Skin epidermis (tissue), 12 donors: ENCODE results near the gene KAZN.

ENCODE experiments used
- H3K27ac ChIP-seq, 21 experiments: fragments of 200-600 bp; sonication (generic) in 11 of 21; one replicate each; pipeline ENCODE4 v1.5.0; 2020; ENCODE audit warnings: mild to moderate bottlenecking in 3 of 21, inconsistent platforms in 2 of 21, moderate library complexity in 2 of 21
- H3K4me3 ChIP-seq, 7 experiments: fragments of 200-600 bp; sonication (generic) in 2 of 7; one replicate each; pipeline ENCODE4 v1.5.0; 2020; ENCODE audit warnings: inconsistent platforms in 2 of 7, mild to moderate bottlenecking in 2 of 7, moderate library complexity in 1 of 7

The KAZN gene

GRCh38 chr1:14733048-14733778, 134.7 kb downstream of the KAZN start:
- peak overlapping the region in 20 of 21 experiments; percentile 26 to 85 (median 60) for H3K27ac ChIP-seq
- peak overlapping the region in 1 of 7 experiments; percentile 3 for H3K4me3 ChIP-seq

- H3K27ac ChIP-seq, result peak overlapping the region in 20 of 21 experiments; percentile 26 to 85 (median 60)
- no peak overlapping the region for H3K4me3 ChIP-seq
Observed at GRCh38 chr1:14733779-14734140, 135.3 kb downstream of the KAZN start.

GRCh38 chr1:14735841-14736240, 137.4 kb downstream of the KAZN start:
- no peak overlapping the region for H3K27ac ChIP-seq
- no peak overlapping the region for H3K4me3 ChIP-seq

DNA sequence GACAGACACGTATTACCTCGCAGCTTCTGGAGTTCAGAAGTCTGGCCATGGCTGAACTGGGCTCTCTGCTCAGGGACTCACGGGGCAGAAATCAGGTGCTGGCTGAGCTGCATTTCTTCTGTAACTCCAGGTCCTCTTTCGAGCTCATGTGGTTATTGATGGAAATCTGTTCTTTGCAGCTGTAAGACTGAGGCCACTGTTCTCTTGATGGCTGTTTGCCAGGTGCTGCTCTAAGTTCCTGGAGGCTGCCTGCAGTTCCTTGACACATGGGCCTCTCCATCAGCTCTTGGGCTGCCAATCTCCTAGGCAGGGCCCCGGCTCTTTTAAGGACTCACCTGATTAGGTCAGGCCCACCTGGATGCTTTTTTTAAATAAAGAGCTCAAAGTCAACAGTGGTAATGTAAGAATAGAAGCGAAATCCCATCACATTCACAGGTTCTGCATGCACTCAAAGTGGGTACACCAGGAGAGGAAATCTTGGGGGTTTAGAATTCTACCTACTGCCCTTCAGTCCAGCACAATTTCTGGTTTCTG, 139.1 kb downstream of the KAZN start:
- Histone ChIP-seq H3K27ac (peak overlapping the region in 1 of 21 experiments; percentile 14), H3K4me3 (no peak overlapping the region)

GRCh38 chr1:14738235-14738634, 139.8 kb downstream of the KAZN start:
- H3K27ac ChIP-seq, result peak overlapping the region in 1 of 21 experiments; percentile 8
- H3K4me3 ChIP-seq, result no peak overlapping the region

DNA sequence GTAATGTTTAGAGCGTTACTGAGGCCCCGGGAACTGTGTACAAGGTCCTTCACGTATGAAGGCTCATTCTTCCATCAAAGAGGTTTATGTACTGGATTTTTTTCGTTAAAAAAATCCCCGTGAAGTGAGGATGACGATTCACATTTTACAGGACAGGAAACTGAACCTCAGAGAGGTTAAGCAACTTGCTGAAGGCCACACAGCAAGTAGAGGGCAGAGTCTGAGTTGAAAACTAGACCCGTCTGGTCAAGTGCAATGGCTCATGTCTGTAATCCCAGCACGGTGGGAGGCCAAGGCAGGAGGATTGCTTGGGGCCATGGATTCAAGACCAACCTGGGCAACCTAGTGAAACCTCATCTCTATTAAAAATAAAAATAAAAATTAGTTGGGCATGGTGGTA, 140.2 kb downstream of the KAZN start:
- peak overlapping the region in 1 of 21 experiments; percentile 8 for H3K27ac ChIP-seq
- H3K4me3 ChIP-seq, result no peak overlapping the region

GRCh38 chr1:14739082-14739832, 140.8 kb downstream of the KAZN start:
- Histone ChIP-seq H3K27ac (peak overlapping the region in 1 of 21 experiments; percentile 8), H3K4me3 (no peak overlapping the region)

GRCh38 chr1:14740016-14740415, 141.5 kb downstream of the KAZN start:
- Histone ChIP-seq H3K4me3 (no peak overlapping the region), H3K27ac (no peak overlapping the region)

DNA sequence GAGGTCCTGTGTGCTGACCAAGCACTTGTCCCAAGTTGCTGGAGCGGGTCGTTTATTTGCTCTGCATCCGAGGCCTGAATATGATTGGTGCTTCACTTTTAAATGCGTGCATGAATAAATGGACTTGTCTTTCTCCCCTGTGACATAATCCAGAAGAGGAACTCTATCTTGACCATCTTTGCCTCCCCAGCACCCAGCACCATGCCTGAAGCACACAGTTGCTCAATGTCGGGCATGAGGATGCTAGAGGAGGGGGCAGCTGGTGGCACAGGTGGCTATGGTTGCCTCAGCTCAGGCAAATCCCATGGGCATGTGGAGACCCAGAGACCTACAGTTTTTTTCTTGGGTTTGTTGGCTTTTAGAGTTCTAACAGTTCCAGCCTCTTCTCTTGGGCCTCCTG, 142.6 kb downstream of the KAZN start:
- Histone ChIP-seq H3K4me3 (no peak overlapping the region), H3K27ac (peak overlapping the region in 2 of 21 experiments; percentile 3 to 19)

DNA sequence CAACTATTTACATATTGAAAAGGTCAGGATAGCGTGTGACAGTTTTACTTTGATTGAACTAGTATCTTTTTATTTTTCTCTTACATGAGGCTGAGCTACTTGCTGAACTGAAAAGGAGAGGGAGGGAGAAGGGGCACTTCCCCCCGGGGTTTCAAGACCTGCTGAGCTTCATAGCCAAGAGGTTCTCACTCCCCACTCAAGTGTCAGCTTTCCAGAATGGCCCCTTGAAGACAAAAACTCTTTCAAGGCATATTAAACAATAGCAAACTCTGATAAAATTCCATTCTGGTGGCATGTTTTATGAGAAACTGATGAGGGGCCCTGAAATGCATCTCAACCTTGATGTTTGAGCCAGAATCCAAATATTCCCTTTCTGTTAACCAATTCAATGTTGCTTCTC, 143.0 kb downstream of the KAZN start:
- peak overlapping the region in 9 of 21 experiments; percentile 3 to 54 (median 29) for H3K27ac ChIP-seq
- H3K4me3 ChIP-seq, result no peak overlapping the region

DNA sequence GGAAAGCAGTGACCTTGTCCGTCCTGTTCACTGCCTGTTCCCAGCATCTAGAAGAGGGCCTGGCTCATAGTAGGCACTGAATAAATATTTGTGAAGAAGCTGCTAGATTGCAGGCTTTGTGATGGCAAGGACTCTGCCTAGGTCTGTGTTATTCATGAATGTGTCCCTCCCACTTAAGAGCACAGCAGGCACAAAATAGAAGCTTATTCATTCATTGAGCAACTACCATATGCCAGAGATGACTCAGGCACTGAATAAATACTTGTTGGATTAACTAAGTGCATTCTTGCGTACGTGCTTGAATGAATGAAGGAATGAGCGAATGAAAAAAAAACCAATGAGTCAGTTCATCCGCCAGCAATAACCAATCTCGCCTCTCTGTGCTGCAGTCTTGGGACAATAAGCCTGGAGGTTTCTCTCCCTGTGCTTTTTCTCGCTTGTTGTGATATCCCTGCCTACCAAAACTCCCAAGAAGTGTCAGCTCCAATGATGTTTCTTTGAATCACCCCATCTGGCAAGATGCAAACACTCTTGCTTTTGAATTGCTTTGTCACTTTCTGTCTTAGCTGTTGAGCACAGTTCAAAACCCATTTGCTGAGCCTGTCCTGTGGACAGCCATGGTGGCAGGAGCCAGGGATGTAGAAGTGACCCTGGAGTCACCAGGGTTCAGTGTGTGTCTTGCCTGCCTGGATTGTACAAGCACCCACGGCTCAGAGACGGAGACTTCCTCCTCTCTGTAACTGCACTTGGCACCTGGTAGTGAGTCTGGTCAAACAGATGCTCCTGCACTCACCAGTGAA, 143.9 kb downstream of the KAZN start:
- H3K27ac ChIP-seq, result peak overlapping the region in 11 of 21 experiments; percentile 3 to 73 (median 49)
- no peak overlapping the region for H3K4me3 ChIP-seq

- Histone ChIP-seq H3K27ac (no peak overlapping the region), H3K4me3 (no peak overlapping the region)
Observed at GRCh38 chr1:14743368-14743767, 144.9 kb downstream of the KAZN start.

DNA sequence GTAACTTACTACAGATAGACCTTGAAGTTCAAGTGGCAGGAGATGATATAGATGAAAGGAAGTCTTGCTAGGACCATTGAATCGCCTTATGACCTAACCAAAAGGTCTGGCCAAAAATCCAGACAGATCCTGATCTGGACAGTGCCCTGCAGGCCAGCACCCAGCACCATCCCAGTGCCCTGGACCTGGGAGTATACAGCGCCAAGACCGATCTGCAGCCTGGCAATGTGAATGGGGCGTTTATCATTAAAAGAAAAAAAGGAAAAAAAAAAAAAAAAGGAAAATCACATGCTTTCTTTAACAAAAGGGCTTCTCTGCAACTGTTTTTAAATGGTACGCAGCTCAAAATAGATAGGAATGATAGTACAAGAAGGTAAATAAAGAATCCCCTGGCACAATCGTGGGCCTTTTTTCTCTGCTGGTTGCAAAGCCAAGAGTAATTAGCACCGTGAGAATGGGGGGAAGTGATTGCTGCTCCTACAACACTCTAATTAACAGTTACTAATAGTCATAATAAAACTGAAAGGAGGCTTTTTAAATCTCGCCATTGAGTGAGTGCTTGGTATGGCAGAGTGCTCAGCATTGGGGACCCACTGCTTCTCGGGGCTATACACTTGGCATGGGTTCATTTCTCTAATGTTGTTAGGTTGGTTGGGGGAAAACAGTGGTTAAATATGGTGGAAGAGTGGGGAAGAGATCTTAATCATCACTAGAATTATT, 146.7 kb downstream of the KAZN start:
- H3K4me3 ChIP-seq, result no peak overlapping the region
- peak overlapping the region in 1 of 21 experiments; percentile 49 for H3K27ac ChIP-seq

DNA sequence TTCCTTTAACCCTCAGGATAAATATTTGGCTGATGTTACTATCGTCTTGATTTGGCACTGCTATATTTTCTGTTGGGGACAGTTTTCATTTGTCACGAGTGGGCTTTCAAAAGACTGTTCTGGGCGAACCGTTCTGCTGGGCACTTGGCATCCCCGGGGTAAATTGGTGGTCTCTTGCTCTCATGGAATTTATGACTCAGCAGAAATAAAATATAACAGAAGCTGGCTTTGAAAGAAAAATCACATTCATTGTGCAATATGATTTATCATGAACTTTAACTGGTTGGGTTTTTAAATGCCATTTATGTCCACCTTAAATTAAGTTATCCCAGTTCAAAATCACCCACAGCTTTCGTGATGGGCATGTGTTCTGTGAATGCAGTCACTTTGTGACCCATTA, 147.3 kb downstream of the KAZN start:
- Histone ChIP-seq H3K27ac (no peak overlapping the region), H3K4me3 (no peak overlapping the region)

GRCh38 chr1:14746393-14746792, 147.9 kb downstream of the KAZN start:
- Histone ChIP-seq H3K27ac (no peak overlapping the region), H3K4me3 (no peak overlapping the region)

DNA sequence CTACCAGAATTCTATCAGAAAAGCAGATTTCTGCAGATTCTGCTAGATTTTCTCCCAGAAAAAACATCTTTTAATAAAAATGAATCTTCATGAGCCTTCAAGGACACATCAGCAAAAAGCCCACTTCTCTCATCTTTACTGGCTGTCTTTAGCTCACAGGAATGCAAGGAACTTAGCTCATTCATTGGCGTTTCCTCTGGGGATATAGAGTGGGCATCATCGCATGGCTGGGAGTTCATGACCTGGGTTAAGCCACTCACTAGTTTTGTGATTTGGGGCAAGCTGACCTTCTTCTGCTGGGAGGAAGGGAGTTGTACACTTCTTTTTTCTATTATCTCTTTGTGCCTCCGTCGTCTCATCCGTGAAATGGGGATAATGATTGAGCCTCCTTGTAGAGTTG, 149.7 kb downstream of the KAZN start:
- Histone ChIP-seq H3K4me3 (no peak overlapping the region), H3K27ac (no peak overlapping the region)

DNA sequence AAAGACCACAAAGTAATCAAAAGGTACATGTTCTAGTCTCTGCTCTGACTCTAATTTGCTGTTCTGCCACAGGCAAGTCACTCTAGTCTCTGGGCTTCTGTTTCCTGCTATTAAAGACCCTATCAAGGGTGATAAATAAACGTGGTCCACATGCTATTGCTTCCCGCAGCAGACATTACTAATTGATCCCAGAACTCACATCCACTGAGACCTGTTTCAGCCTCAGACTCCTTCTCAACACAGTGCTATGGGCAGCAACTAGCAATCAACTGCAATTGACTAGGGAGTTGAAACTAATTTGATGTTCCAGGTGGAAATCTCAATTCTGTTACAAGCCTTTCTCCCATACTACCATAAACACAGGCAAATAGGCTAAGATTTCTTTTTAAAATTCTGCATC, 150.5 kb downstream of the KAZN start:
- no peak overlapping the region for H3K4me3 ChIP-seq
- no peak overlapping the region for H3K27ac ChIP-seq

GRCh38 chr1:14750490-14750889, 152.0 kb downstream of the KAZN start:
- H3K27ac ChIP-seq, result no peak overlapping the region
- no peak overlapping the region for H3K4me3 ChIP-seq

- peak overlapping the region in 4 of 21 experiments; percentile 17 to 57 (median 26) for H3K27ac ChIP-seq
- H3K4me3 ChIP-seq, result no peak overlapping the region
Observed at GRCh38 chr1:14755518-14756252, 157.2 kb downstream of the KAZN start.
